IPS DF 4.7 (cell line): Measurements from ENCODE around the gene RNF151.
"Not testable (repeated sequence)": the region's sequence is repeated elsewhere in the genome, so short reads cannot be mapped to it uniquely, and the experiment has no call there.

Experiments used
- DNase-seq: peaks from one replicate; pipeline ENCODE4 v3.0.0-alpha.2; 2013; ENCODE audit warnings: low spot score; ENCODE audit errors: extremely low read depth

Gene RNF151

GRCh38 chr16:1966460-1966859 is at the start of gene RNF151:
Gene RNF151 (plus strand): TSS chr16:1966856. CDS start chr16:1966882, 26 bp downstream.
- no peak for DNase-seq

- DNase-seq = no peak
Measured at GRCh38 chr16:1917056-1917664, 49.5 kb upstream of the RNF151 start.

- DNase-seq = no peak
Measured at GRCh38 chr16:1917665-1918350, 48.8 kb upstream of the RNF151 start.

- no peak for DNase-seq
Measured at GRCh38 chr16:1918351-1919326, 48.0 kb upstream of the RNF151 start, which contains the start of gene HS3ST6. Gene HS3ST6 (minus strand): TSS chr16:1918415. CDS start chr16:1918323, 92 bp downstream.

- no peak for DNase-seq
Measured at GRCh38 chr16:1919327-1919998, 47.2 kb upstream of the RNF151 start.

GRCh38 chr16:1920122-1920521 is 46.5 kb upstream of the RNF151 start:
- DNase-seq = not testable (repeated sequence)

- no peak for DNase-seq
Measured at GRCh38 chr16:1920727-1921171, 45.9 kb upstream of the RNF151 start.

- no peak for DNase-seq
Measured at GRCh38 chr16:1922357-1922756, 44.3 kb upstream of the RNF151 start.

GRCh38 chr16:1923299-1924034 is 43.2 kb upstream of the RNF151 start:
- DNase-seq = no peak

GRCh38 chr16:1924095-1924494 is 42.6 kb upstream of the RNF151 start:
- DNase-seq = no peak

- DNase-seq = no peak
Measured at GRCh38 chr16:1926271-1926670, 40.4 kb upstream of the RNF151 start.

GRCh38 chr16:1929105-1929504 is 37.6 kb upstream of the RNF151 start:
- DNase-seq = no peak

GRCh38 chr16:1929578-1930337 is 36.9 kb upstream of the RNF151 start:
- DNase-seq = no peak

- no peak for DNase-seq
Measured at GRCh38 chr16:1930338-1930720, 36.3 kb upstream of the RNF151 start.

GRCh38 chr16:1932050-1933028 is 34.3 kb upstream of the RNF151 start:
- DNase-seq = no peak

GRCh38 chr16:1933097-1933661 is 33.5 kb upstream of the RNF151 start:
- DNase-seq = no peak

GRCh38 chr16:1936945-1937479 is 29.6 kb upstream of the RNF151 start:
- no peak for DNase-seq

GRCh38 chr16:1938316-1938715 is 28.3 kb upstream of the RNF151 start:
- DNase-seq = no peak
